ENCODE data around the gene SLC8B1.

GRCh38 chr12:113298861-113299545 lies 35.9 kb downstream of the SLC8B1 start:
- TF ChIP-seq POLR2A (IDR thresholded peaks at IDR 0.05; ENCODE audit: low read length) (no peak), CTCF (IDR thresholded peaks at IDR 0.05) (no peak), EP300 (IDR thresholded peaks at IDR 0.05) (no peak)
